Keratinocyte (primary cell): Measurements from ENCODE around the gene PLA2G2F. TPM values are rescaled to one million over a fixed set of nuclear protein-coding genes. Genes with fewer than 3 reads are reported as not detected.

Experiments
- DNase-seq: peaks from one replicate; pipeline ENCODE4 v3.0.0-alpha.2; 2011; ENCODE audit warnings: low read depth, missing footprints, low spot score
- FAIRE-seq: peaks from 2 replicates; lab custom pipeline; 2011; peaks lifted over from hg19 to GRCh38; lab: Jason Lieb, UNC
- H2AFZ ChIP-seq: 2 replicates; pipeline ENCODE4 v1.6.0; 2012; ENCODE audit warnings: low read length, control low read depth, inconsistent platforms; ENCODE audit not compliant: control insufficient read depth
- H3K27ac ChIP-seq: 2 replicates; pipeline ENCODE4 v1.5.1; 2011; ENCODE audit warnings: low read length; ENCODE audit not compliant: control insufficient read depth, insufficient read depth
- H3K27me3 ChIP-seq: 3 replicates; pipeline ENCODE4 v1.6.0; 2011; ENCODE audit warnings: low read length; ENCODE audit not compliant: control insufficient read depth, insufficient read depth; ENCODE audit errors: extremely low read depth
- H3K36me3 ChIP-seq, 2 experiments: 2 replicates in 1 of 2; 3 replicates in 1 of 2; pipeline ENCODE4 v1.5.1; 2011; ENCODE audit warnings: low read length in 2 of 2, mild to moderate bottlenecking in 1 of 2; ENCODE audit not compliant: control insufficient read depth in 2 of 2, insufficient read depth in 2 of 2; ENCODE audit errors: extremely low read depth in 1 of 2
- H3K4me1 ChIP-seq: 3 replicates; pipeline ENCODE4 v1.5.1; 2011; ENCODE audit warnings: low read length; ENCODE audit not compliant: control insufficient read depth, insufficient read depth; ENCODE audit errors: extremely low read depth
- H3K4me2 ChIP-seq: 3 replicates; pipeline ENCODE4 v1.6.0; 2011; ENCODE audit warnings: low read depth, low read length; ENCODE audit not compliant: control insufficient read depth, insufficient read depth; ENCODE audit errors: extremely low read depth
- H3K4me3 ChIP-seq, 3 experiments: fragments of 200-600 bp in 1 of 3; sonication (generic) in 1 of 3; 2 replicates in 2 of 3; 3 replicates in 1 of 3; pipeline ENCODE4 v1.5.1; 2011 to 2016; ENCODE audit warnings: low read length in 3 of 3, mild to moderate bottlenecking in 3 of 3, control low read depth in 2 of 3, inconsistent platforms in 1 of 3, low read depth in 1 of 3, mixed read lengths in 1 of 3, mixed run types in 1 of 3, moderate library complexity in 1 of 3; ENCODE audit not compliant: control insufficient read depth in 2 of 3, insufficient read depth in 2 of 3; ENCODE audit errors: extremely low read depth in 1 of 3
- H3K79me2 ChIP-seq: 2 replicates; pipeline ENCODE4 v1.6.0; 2012; ENCODE audit warnings: low read length; ENCODE audit not compliant: control insufficient read depth, insufficient read depth
- H3K9ac ChIP-seq: 3 replicates; pipeline ENCODE4 v1.6.0; 2011; ENCODE audit warnings: low read length; ENCODE audit not compliant: control insufficient read depth, insufficient read depth; ENCODE audit errors: extremely low read depth
- H3K9me1 ChIP-seq: 3 replicates; pipeline ENCODE4 v1.6.0; 2011; ENCODE audit warnings: low read length; ENCODE audit not compliant: control insufficient read depth, insufficient read depth; ENCODE audit errors: extremely low read depth
- H3K9me3 ChIP-seq: 2 replicates; pipeline ENCODE4 v1.5.1; 2012; ENCODE audit warnings: low read depth, low read length; ENCODE audit not compliant: control insufficient read depth
- H4K20me1 ChIP-seq: 3 replicates; pipeline ENCODE4 v1.6.0; 2011; ENCODE audit warnings: low read length; ENCODE audit not compliant: control insufficient read depth, insufficient read depth; ENCODE audit errors: extremely low read depth
- CTCF ChIP-seq, 3 experiments: IDR thresholded peaks in 1 of 3; conservative IDR thresholded peaks in 1 of 3; optimal IDR thresholded peaks in 1 of 3; 2 replicates in 2 of 3; 3 replicates in 1 of 3; pipeline versions ENCODE3 to v1.5.1; 2011; ENCODE audit warnings: low read length in 3 of 3, mild to moderate bottlenecking in 3 of 3, moderate library complexity in 2 of 3, control low read depth in 1 of 3, inconsistent platforms in 1 of 3; ENCODE audit not compliant: insufficient read depth in 2 of 3; ENCODE audit errors: extremely low read depth in 1 of 3
- EZH2 ChIP-seq: IDR thresholded peaks from one replicate; pipeline ENCODE4 v1.6.1; 2012; ENCODE audit warnings: inconsistent platforms, mild to moderate bottlenecking, low read length, moderate library complexity
- dilution Hi-C: fragments of 300-500 bp; cut with MboI; formaldehyde crosslinking; loops from one replicate; pipeline ENCODE4 v1.7.0; 2020; ENCODE audit warnings: low sequenced_read_pairs; ENCODE audit not compliant: extremely low pct_ligation_motif_present
- polyA plus RNA-seq, 5 experiments: library from polyadenylated mRNA; depleted of rRNA in 3 of 5; stranded (reverse) in 3 of 5; stranded (forward) in 1 of 5; unstranded in 1 of 5; fragments of >200 nt; gene quantifications; 1 replicate in 1 of 5; 2 replicates in 3 of 5; 3 replicates in 1 of 5; pipeline versions ENCODE4 v1.2.1 to v1.2.3, GENCODE V29; 2011 to 2012; ENCODE audit warnings: missing spikeins in 2 of 5, low read depth in 1 of 5, low replicate concordance in 1 of 5

PLA2G2F gene
- polyA plus RNA-seq, 1 donor (not counting 4 experiments of a cell fraction or from before 2014, with no cell fraction given), result 0.26 TPM

GRCh38 chr1:20182415-20182814 lies 43.3 kb downstream of the PLA2G2F start:
- H3K9me3 ChIP-seq, result peaks cover 6% of the 10 kb centered on the region
- DNase-seq (no peak), FAIRE-seq (no peak)
- dilution Hi-C loops, result no loop called here
- no peak overlapping the region for H2AFZ ChIP-seq
- H3K4me1 ChIP-seq, result peaks cover 3% of the 10 kb centered on the region
- no peaks in the 10 kb centered on the region for H3K9me1 ChIP-seq
- H3K79me2 ChIP-seq, result no peaks in the 10 kb centered on the region
- no peak for TF ChIP-seq CTCF (optimal IDR thresholded peaks at IDR 0.05 in 1 of 3, IDR thresholded peaks at IDR 0.05 in 1 of 3, conservative IDR thresholded peaks at IDR 0.05 in 1 of 3; ENCODE audit: extremely low read depth in 1 of 3, insufficient read depth in 2 of 3, low read length in 3 of 3)
- TF ChIP-seq EZH2, result no peak
- H3K4me3 ChIP-seq, result no peak overlapping the region
- H4K20me1 ChIP-seq, result no peaks in the 10 kb centered on the region
- H3K27ac ChIP-seq, result no peak overlapping the region
- H3K4me2 ChIP-seq, result no peak overlapping the region
- H3K9ac ChIP-seq, result no peak overlapping the region
- H3K36me3 ChIP-seq, result no peaks in the 10 kb centered on the region
- peaks cover 35% of the 10 kb centered on the region for H3K27me3 ChIP-seq

- Histone ChIP-seq H3K79me2 (no peaks in the 10 kb centered on the region), H3K27me3 (peaks cover 39% of the 10 kb centered on the region), H3K27ac (no peak overlapping the region), H3K4me3 (no peak overlapping the region), H4K20me1 (no peaks in the 10 kb centered on the region), H3K9me3 (peaks cover 6% of the 10 kb centered on the region), H3K9ac (no peak overlapping the region), H3K36me3 (no peaks in the 10 kb centered on the region), H3K4me1 (peaks cover 3% of the 10 kb centered on the region), H3K9me1 (no peaks in the 10 kb centered on the region), H3K4me2 (no peak overlapping the region), H2AFZ (no peak overlapping the region)
- TF ChIP-seq EZH2 (no peak), CTCF (optimal IDR thresholded peaks at IDR 0.05 in 1 of 3, IDR thresholded peaks at IDR 0.05 in 1 of 3, conservative IDR thresholded peaks at IDR 0.05 in 1 of 3; ENCODE audit: extremely low read depth in 1 of 3, insufficient read depth in 2 of 3, low read length in 3 of 3) (no peak)
- FAIRE-seq (no peak), DNase-seq (no peak)
- dilution Hi-C loops, result no loop called here
Measured at GRCh38 chr1:20183035-20183434, 43.9 kb downstream of the PLA2G2F start.
